Ammon's horn (tissue), 1 donor: ENCODE data around the gene PIEZO2.
A peak's percentile ranks its signal among the peaks of the same experiment; 100 is the strongest.

Source experiments
- DNase-seq: peaks from one replicate; pipeline ENCODE4 v3.0.0-alpha.2; 2016; ENCODE audit warnings: low spot score

PIEZO2 gene

DNA sequence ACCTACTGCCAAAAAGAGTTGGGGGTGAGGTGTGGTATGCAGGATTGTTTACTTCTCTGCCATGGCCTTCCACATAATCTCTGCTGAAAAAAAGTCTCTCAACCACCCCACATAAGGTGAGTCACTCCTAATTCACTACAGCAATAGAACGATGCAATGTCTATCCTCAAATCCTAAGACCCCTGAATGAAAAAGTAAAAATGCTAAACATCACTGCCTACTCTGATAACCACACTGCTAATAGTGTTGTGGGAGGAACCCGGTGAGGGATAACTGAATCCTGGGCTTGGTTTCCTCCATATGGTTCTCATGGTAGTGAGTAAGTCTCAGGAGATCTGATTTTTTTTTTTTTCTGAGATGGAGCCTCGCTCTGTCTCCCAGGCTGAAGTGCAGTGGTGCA, 252.5 kb downstream of the PIEZO2 start:
- DNase-seq = no peak

DNA sequence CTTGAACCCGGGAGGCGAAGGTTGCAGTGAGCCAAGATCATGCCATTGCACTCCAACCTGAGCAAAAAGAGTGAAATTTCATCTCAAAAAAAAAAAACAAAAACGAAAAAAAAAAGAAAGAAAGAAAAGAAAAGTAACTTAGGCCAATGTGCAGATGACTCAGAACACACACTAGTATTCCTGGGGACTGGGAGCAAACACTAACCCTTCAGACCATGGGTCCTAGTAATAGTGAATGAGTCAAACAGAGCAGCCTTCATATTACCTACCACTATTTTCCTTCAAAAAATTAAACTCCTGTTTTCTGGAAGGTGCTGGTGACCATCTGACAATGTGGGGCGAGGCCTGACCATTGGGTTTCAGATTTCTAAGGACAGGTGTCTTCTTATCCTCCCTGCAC, 253.4 kb downstream of the PIEZO2 start:
- DNase-seq = no peak

DNA sequence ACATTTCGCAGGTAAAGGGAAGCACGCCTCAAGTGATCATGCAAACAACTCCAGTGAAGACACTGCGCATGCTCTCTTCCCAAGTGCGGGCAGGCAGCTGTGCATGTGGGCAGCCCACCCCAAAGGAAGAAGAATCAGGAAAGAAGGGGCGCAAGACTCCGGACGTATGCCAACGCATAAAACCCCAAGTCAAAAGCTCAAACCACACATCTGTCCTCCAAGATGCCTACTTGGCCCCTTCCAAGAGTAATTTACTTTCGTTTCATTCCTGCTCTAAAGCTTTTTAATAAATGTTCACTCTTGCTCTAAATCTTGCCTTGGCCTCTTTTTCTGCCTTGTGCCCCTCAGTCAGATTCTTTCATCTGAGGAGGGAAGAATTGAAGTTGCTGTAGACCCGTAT, 254.9 kb downstream of the PIEZO2 start:
- DNase-seq = no peak

- no peak for DNase-seq
Observed at GRCh38 chr18:10893761-10894160, 255.6 kb downstream of the PIEZO2 start.

- DNase-seq = no peak
Observed at GRCh38 chr18:10893196-10893595, 256.2 kb downstream of the PIEZO2 start.

DNA sequence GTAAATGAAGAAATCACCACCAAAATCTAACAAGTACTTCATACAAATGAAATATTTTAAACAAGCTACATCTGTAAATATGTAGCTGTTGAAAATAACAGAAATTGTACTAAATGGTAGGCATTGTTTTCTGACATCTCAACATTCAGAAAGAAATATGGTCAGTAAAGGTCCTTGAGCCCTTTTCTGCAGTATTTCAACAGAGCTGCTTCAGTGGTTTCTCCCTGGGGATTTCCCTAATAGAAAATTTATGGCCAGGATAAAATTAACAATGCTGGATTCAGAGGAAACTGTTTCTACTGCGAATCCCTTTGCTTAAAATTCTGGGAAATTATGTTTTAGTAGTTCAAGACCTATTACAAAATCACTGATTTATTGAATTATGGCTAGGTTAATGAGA, 256.6 kb downstream of the PIEZO2 start:
- DNase-seq = no peak

- DNase-seq = no peak
Observed at GRCh38 chr18:10890022-10890421, 259.3 kb downstream of the PIEZO2 start.

DNA sequence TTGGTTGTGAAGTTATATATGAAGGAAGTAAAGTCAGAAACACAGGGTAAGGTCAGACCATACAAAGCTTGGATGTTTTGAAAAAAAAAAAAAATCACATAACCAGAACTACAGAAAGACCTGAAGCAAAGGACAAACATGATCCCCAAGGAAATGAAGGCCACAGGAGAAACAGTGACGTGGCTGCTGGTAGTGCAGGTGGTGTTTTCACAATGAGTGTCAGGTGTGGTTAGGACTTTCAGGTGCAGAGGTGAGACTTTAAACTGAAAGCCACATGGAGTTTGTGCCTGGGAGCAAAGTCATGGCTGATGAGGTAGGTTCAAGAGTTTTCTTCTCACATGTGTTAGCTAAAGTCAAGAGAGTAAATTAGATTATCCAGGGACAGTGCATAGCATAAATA, 270.7 kb downstream of the PIEZO2 start:
- DNase-seq = no peak

DNA sequence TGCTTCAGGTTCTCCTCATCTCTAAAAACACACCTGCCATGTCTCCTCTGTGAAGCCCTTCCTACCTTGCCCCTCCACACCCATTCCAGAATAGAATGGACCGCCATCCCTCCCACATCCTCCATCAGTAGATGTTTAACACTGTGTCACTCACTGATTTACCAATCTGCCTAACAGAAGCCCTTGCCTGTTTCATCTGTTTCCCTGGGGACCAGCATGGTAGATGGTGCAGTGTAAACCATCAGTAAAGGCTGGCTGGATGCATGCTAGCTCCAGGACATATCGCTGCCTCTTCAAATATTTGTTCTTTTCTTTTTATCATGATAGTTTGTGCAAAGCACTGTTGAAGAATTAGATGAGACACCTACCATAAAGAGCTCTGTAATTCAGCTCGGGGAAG, 271.4 kb downstream of the PIEZO2 start:
- DNase-seq = no peak

DNA sequence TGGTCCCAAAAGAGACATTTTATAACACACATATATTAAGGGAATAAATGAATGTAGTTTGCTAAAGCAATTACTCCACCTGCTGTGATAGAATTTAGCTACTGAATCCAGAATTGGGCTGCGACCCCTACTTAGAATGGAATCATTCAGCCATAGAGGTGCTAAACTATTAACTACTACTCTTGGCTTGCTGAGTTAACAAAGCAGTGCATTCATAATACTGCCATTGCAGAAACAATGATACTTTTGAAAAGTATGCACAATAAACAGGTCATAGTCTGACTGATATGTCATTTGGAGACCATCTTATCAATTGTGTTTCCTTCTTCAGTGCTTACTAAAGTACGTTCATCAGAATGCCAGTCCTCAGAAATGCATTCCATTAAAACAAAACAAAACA, 273.6 kb downstream of the PIEZO2 start:
- DNase-seq = no peak

GRCh38 chr18:10872304-10872703, 277.1 kb downstream of the PIEZO2 start:
- no peak for DNase-seq

GRCh38 chr18:10864722-10865121, 284.6 kb downstream of the PIEZO2 start:
- DNase-seq = no peak

DNA sequence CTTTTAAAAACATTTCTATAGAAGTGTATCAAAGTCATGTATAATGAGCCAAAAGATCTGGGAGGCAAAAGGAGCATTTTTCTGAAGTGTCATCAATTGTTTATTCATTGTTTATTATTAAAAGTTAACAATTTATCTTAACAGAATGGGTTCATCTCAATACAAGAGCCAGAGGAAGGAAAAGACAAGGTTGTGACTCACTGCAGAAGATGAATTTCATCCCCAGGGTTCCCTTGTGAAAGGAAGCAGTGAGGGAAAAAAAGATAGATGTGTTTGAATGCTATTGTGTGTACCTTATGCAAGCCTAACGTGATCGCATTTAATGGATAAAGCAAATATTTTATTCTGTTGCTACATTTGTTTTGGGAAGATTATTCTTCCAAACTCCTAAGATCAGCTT, 286.3 kb downstream of the PIEZO2 start:
- no peak for DNase-seq

GRCh38 chr18:10860928-10861327, 288.4 kb downstream of the PIEZO2 start:
- DNase-seq = no peak

DNA sequence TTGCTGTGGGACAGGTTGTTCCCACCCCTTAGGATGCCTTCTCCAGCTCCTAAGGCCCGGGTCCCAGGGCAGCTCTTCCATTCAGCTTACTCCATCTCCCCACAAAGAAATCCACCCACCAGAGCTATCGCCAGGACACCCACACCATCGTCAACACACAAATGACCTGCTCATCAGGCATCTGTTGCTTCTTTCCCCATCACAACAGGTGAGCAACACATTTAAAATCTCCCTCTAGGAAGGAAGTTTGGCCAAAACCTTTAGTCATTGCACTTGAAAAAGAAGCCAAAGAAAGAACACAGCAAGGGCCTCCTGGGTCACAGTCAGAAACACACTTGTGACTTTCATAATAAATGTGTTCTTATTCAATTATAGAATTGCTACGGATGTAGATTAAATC, 289.0 kb downstream of the PIEZO2 start:
- no peak for DNase-seq

DNA sequence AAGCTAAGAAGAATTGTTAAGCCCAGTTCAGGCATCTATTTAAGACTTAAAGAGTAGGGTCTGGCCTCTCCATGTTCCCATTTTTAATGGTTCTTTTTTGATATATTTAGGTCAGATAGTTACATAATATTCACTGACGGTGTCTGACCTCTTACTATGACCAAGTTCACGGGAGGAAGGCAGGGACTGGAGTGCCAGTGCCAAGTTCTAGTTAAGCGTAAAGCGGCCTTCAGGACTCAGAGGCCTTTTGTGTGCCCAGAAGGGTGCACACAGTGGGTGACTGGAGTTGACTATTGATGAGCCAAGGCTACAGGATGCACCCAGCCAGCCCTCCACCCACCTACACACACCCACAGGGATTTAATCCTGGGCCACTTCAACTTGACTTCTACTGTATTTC, 290.9 kb downstream of the PIEZO2 start:
- no peak for DNase-seq

GRCh38 chr18:10856132-10856531, 293.2 kb downstream of the PIEZO2 start:
- no peak for DNase-seq

DNA sequence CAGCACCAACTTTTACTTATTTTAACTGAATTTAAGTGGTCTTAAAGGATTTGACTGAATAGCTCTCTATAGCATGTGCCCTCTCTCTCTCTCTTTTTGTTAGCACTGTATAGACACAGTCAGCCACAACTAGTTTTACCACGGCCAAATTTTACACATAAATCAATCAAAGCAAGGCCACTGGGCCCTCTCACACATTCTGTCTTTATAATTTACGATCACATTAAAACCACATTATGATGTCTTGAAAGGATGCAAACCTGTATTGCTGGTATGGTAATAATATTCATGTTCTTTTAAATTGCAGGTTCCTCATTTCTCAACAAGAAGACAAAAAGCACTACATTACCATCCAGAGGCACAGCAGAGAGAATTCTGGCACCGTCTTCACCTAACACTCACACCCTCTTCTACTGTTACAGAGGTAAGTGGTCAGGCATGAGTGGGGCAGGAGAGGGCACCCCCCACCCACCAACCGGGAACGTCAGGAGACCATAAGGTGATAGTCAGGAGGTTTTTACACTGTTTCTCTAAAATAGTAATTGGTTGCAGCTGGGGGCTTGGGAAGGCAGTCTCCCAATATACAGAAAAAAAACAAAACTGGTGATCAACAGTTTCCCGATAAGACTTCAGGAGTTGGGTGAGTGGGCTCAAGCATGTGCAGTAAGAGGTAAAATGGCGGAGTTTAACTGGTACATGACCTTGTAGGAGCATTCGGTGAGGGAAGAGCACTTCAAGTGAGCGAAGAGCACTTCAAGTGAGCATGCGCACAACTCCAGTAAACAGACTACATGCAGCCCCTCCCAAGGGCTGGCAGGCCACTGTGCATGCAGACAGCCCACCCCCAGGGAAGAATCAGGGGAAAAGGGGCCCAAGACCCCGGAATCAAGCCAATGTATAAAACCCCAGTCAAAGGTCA, 296.7 kb downstream of the PIEZO2 start:
- DNase-seq = no peak

- peak; percentile 49 for DNase-seq
Observed at GRCh38 chr18:10851824-10852319, 297.5 kb downstream of the PIEZO2 start.

DNA sequence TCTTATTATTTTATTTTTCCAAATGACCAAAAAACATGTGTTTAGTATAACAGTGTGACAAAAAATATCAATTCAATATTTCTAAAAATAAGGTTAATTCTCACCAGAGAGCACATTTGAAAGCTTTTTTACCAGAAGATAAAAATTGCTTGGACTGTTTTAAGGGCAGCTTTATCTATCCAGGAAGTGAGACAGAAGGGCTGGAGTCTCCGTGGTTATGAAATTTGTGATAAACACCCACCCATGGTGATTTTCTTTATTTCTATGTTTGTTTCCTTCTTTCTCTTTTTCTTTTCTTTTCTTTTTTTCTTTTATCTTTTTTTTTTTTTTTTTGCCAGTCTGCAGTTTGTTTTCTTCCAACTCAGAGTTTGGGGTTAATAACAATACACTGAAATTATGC, 298.5 kb downstream of the PIEZO2 start:
- DNase-seq = no peak

GRCh38 chr18:10850216-10850615, 299.2 kb downstream of the PIEZO2 start:
- no peak for DNase-seq

DNA sequence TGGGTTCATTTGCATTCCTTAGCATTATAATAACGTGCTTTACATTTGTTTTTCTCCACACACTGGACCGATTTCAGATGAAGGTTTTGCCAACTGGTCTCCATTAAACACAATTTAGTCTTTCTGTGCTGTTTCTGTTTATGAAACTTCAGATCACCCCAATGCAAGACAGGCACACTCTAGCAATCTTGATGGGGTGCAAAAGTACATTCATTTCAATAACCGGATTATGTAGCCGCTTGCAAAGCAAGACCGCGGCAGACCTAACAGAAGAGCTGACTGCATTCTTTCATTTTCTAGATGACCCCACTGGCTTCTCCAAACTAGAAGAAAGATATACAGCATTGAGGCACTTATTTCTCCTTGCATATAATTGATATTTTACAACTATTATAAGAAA, 301.5 kb downstream of the PIEZO2 start:
- no peak for DNase-seq

DNA sequence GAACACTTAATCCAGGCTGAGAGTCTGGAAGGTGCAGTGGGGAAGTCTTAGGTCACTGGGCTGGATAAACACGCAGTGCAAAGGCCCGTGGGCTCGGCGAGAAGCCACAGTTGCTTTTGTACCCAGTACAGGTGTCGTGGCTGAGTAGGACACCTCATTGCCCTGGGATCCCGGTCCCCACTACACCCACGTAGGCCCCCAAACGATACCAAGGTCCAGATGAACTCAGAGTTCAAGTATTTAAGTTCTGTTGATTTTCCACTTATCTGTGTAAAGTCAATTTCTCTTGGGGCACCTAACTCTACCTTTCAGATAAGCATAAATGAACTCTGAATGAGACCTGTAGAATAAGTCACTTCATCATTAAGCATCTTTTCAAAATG, 302.0 kb downstream of the PIEZO2 start:
- no peak for DNase-seq
